ENCODE results near the gene TK2. TPM values are rescaled to one million over a fixed set of nuclear protein-coding genes. Genes with fewer than 3 reads are reported as not detected.

The TK2 gene
- total RNA-seq, 1 donor from 2014 or later, result 16.1 TPM

- H3K4me3 Mint-ChIP-seq (ENCODE audit: low read depth), result no peak overlapping the region
- peaks cover 6% of the 10 kb centered on the region for H3K36me3 Mint-ChIP-seq (ENCODE audit: insufficient read depth)
- no peaks in the 10 kb centered on the region for H3K27me3 Mint-ChIP-seq
- H3K27ac Mint-ChIP-seq, result no peak overlapping the region
- peaks cover 4% of the 10 kb centered on the region for H3K4me1 Mint-ChIP-seq (ENCODE audit: low read depth)
- DNase-seq (ENCODE audit: low spot score, unreplicated experiment), result no peak
- no peaks in the 10 kb centered on the region for H3K9me3 Mint-ChIP-seq (ENCODE audit: low read depth)
- no peak for TF ChIP-seq CTCF (IDR thresholded peaks at IDR 0.05; ENCODE audit: unreplicated experiment)
Observed at GRCh38 chr16:66522816-66523590, 26.9 kb downstream of the TK2 start.

- Mint-ChIP-seq H3K36me3 (ENCODE audit: insufficient read depth) (peaks cover 4% of the 10 kb centered on the region), H3K9me3 (ENCODE audit: low read depth) (no peaks in the 10 kb centered on the region), H3K27me3 (no peaks in the 10 kb centered on the region)
Observed at GRCh38 chr16:66521951-66522771, 27.8 kb downstream of the TK2 start.

GRCh38 chr16:66521252-66521713, 28.6 kb downstream of the TK2 start:
- no peak overlapping the region for H3K4me3 Mint-ChIP-seq (ENCODE audit: low read depth)
- H3K4me1 Mint-ChIP-seq (ENCODE audit: low read depth), result peaks cover 11% of the 10 kb centered on the region
- H3K27me3 Mint-ChIP-seq, result no peaks in the 10 kb centered on the region
- DNase-seq (ENCODE audit: low spot score, unreplicated experiment), result no peak
- TF ChIP-seq CTCF (IDR thresholded peaks at IDR 0.05; ENCODE audit: unreplicated experiment), result no peak
- H3K36me3 Mint-ChIP-seq (ENCODE audit: insufficient read depth), result peaks cover 6% of the 10 kb centered on the region
- H3K9me3 Mint-ChIP-seq (ENCODE audit: low read depth), result no peaks in the 10 kb centered on the region
- H3K27ac Mint-ChIP-seq, result no peak overlapping the region

More at GRCh38 chr16:66521951-66522771, 27.8 kb downstream of the TK2 start:
- no peak for TF ChIP-seq CTCF (IDR thresholded peaks at IDR 0.05; ENCODE audit: unreplicated experiment)
- Mint-ChIP-seq H3K27ac (no peak overlapping the region), H3K4me1 (ENCODE audit: low read depth) (peaks cover 6% of the 10 kb centered on the region), H3K4me3 (ENCODE audit: low read depth) (no peak overlapping the region)
- DNase-seq (ENCODE audit: low spot score, unreplicated experiment), result no peak

GRCh38 chr16:66520406-66521170, 29.3 kb downstream of the TK2 start:
- Mint-ChIP-seq H3K27me3 (no peaks in the 10 kb centered on the region), H3K36me3 (ENCODE audit: insufficient read depth) (peaks cover 6% of the 10 kb centered on the region), H3K9me3 (ENCODE audit: low read depth) (no peaks in the 10 kb centered on the region), H3K4me3 (ENCODE audit: low read depth) (no peak overlapping the region), H3K4me1 (ENCODE audit: low read depth) (peaks cover 11% of the 10 kb centered on the region), H3K27ac (no peak overlapping the region)
- TF ChIP-seq CTCF (IDR thresholded peaks at IDR 0.05; ENCODE audit: unreplicated experiment), result no peak
- no peak for DNase-seq (ENCODE audit: low spot score, unreplicated experiment)
